HepG2 (cell line): ENCODE measurements around the gene HBD. TPM values are rescaled to one million over a fixed set of nuclear protein-coding genes. Genes with fewer than 3 reads are reported as not detected.

Source experiments
- polyA plus RNA-seq, 8 experiments: library from polyadenylated mRNA; depleted of rRNA in 3 of 8; stranded (reverse) in 7 of 8; unstranded in 1 of 8; fragments of >200 nt; fragmentation: Illumina TruSeq in 4 of 8; extraction: Trizol in 4 of 8; gene quantifications; 2 replicates each; pipeline versions ENCODE4 v1.2.1 to v1.2.3, GENCODE V29; 2011 to 2016; ENCODE audit warnings: low read depth in 4 of 8, missing spikeins in 1 of 8, mixed read lengths in 1 of 8; ENCODE audit not compliant: insufficient read depth in 1 of 8
- total RNA-seq, 5 experiments: library from RNA; depleted of rRNA; stranded (reverse); fragments of >200 nt; fragmentation: Illumina TruSeq; extraction: Trizol; gene quantifications; 2 replicates each; pipeline ENCODE4 v1.2.3, GENCODE V29; 2016; ENCODE audit warnings: low read depth in 1 of 5

Gene HBD
- total and polyA plus RNA-seq, 2 of the 13 experiments (the other 11 are each of a cell fraction or from before 2014, with no cell fraction given), result not detected

Other genes with a start within 250 kb of the HBD start
- gene OR51L1, start 239.6 kb downstream of the HBD start, total RNA-seq (2016; rRNA removed; fragmentation: Illumina TruSeq; extraction: Trizol), result not detected in 2 replicates
- not detected in 2 replicates for gene OR51L1, start 239.6 kb downstream of the HBD start, polyA plus RNA-seq (2011; rRNA removed)
- not detected in 2 replicates for gene OR52J3, start 188.0 kb downstream of the HBD start, total RNA-seq (2016; rRNA removed; fragmentation: Illumina TruSeq; extraction: Trizol)
- gene OR52J3, start 188.0 kb downstream of the HBD start, polyA plus RNA-seq (2011; rRNA removed), result not detected in 2 replicates
- not detected in 2 replicates for gene OR52E2, start 174.9 kb downstream of the HBD start, total RNA-seq (2016; rRNA removed; fragmentation: Illumina TruSeq; extraction: Trizol)
- not detected in 2 replicates for gene OR52E2, start 174.9 kb downstream of the HBD start, polyA plus RNA-seq (2011; rRNA removed)
- not detected in 2 replicates for gene OR52E1, start 164.9 kb downstream of the HBD start, total RNA-seq (2016; rRNA removed; fragmentation: Illumina TruSeq; extraction: Trizol)
- not detected in 2 replicates for gene OR52E1, start 164.9 kb downstream of the HBD start, polyA plus RNA-seq (2011; rRNA removed)
- gene OR52A5, start 96.1 kb downstream of the HBD start, total RNA-seq (2016; rRNA removed; fragmentation: Illumina TruSeq; extraction: Trizol), result not detected in 2 replicates
- gene OR52A5, start 96.1 kb downstream of the HBD start, polyA plus RNA-seq (2011; rRNA removed), result not detected in 2 replicates
- gene OR52A1, start 79.7 kb downstream of the HBD start, total RNA-seq (2016; rRNA removed; fragmentation: Illumina TruSeq; extraction: Trizol), result not detected in 2 replicates
- gene OR52A1, start 79.7 kb downstream of the HBD start, polyA plus RNA-seq (2011; rRNA removed), result not detected in 2 replicates
- gene OR51V1, start 33.8 kb downstream of the HBD start, total RNA-seq (2016; rRNA removed; fragmentation: Illumina TruSeq; extraction: Trizol), result not detected in 2 replicates
- not detected in 2 replicates for gene OR51V1, start 33.8 kb downstream of the HBD start, polyA plus RNA-seq (2011; rRNA removed)
- not detected in 2 replicates for gene HBB, start 7.4 kb downstream of the HBD start, total RNA-seq (2016; rRNA removed; fragmentation: Illumina TruSeq; extraction: Trizol)
- gene HBB, start 7.4 kb downstream of the HBD start, polyA plus RNA-seq (2011; rRNA removed), result not detected in 2 replicates
- gene HBG1, start 15.4 kb upstream of the HBD start, total RNA-seq (2016; rRNA removed; fragmentation: Illumina TruSeq; extraction: Trizol), result not detected in 2 replicates
- not detected in 2 replicates for gene HBG1, start 15.4 kb upstream of the HBD start, polyA plus RNA-seq (2011; rRNA removed)
- not detected in 2 replicates for gene HBG2, start 20.3 kb upstream of the HBD start, total RNA-seq (2016; rRNA removed; fragmentation: Illumina TruSeq; extraction: Trizol)
- gene HBG2, start 20.3 kb upstream of the HBD start, polyA plus RNA-seq (2011; rRNA removed), result not detected in 2 replicates
- gene HBE1, start 35.5 kb upstream of the HBD start, total RNA-seq (2016; rRNA removed; fragmentation: Illumina TruSeq; extraction: Trizol), result 0.35 and 0.52 TPM in 2 replicates
- 0.24 and 0.31 TPM in 2 replicates for gene HBE1, start 35.5 kb upstream of the HBD start, polyA plus RNA-seq (2011; rRNA removed)
- 0.11 and 0.22 TPM in 2 replicates for gene OR51B4, start 67.5 kb upstream of the HBD start, total RNA-seq (2016; rRNA removed; fragmentation: Illumina TruSeq; extraction: Trizol)
- gene OR51B4, start 67.5 kb upstream of the HBD start, polyA plus RNA-seq (2011; rRNA removed), result 0.07 and 0.33 TPM in 2 replicates
- not detected in 2 replicates for gene OR51B2, start 89.8 kb upstream of the HBD start, total RNA-seq (2016; rRNA removed; fragmentation: Illumina TruSeq; extraction: Trizol)
- gene OR51B2, start 89.8 kb upstream of the HBD start, polyA plus RNA-seq (2011; rRNA removed), result not detected in 2 replicates
- 0.18 and 0.20 TPM in 2 replicates for gene OR51B5, start 109.0 kb upstream of the HBD start, total RNA-seq (2016; rRNA removed; fragmentation: Illumina TruSeq; extraction: Trizol)
- 0.16 TPM in 2 replicates for gene OR51B5, start 109.0 kb upstream of the HBD start, polyA plus RNA-seq (2011; rRNA removed)
- gene OR51B6, start 117.0 kb upstream of the HBD start, total RNA-seq (2016; rRNA removed; fragmentation: Illumina TruSeq; extraction: Trizol), result not detected in 2 replicates
- not detected in 2 replicates for gene OR51B6, start 117.0 kb upstream of the HBD start, polyA plus RNA-seq (2011; rRNA removed)
- gene OR51M1, start 149.3 kb upstream of the HBD start, total RNA-seq (2016; rRNA removed; fragmentation: Illumina TruSeq; extraction: Trizol), result not detected in 2 replicates
- not detected in 2 replicates for gene OR51M1, start 149.3 kb upstream of the HBD start, polyA plus RNA-seq (2011; rRNA removed)
- not detected in 2 replicates for gene OR51Q1, start 187.6 kb upstream of the HBD start, total RNA-seq (2016; rRNA removed; fragmentation: Illumina TruSeq; extraction: Trizol)
- gene OR51Q1, start 187.6 kb upstream of the HBD start, polyA plus RNA-seq (2011; rRNA removed), result not detected in 2 replicates
- gene OR51I1, start 207.0 kb upstream of the HBD start, total RNA-seq (2016; rRNA removed; fragmentation: Illumina TruSeq; extraction: Trizol), result not detected in 2 replicates
- 0.09 TPM in 1 of 2 replicates, not detected in the other for gene OR51I1, start 207.0 kb upstream of the HBD start, polyA plus RNA-seq (2011; rRNA removed)
- not detected in 2 replicates for gene OR51I2, start 214.8 kb upstream of the HBD start, total RNA-seq (2016; rRNA removed; fragmentation: Illumina TruSeq; extraction: Trizol)
- gene OR51I2, start 214.8 kb upstream of the HBD start, polyA plus RNA-seq (2011; rRNA removed), result not detected in 2 replicates